ENCODE measurements around the gene CD40.

Gene CD40

DNA sequence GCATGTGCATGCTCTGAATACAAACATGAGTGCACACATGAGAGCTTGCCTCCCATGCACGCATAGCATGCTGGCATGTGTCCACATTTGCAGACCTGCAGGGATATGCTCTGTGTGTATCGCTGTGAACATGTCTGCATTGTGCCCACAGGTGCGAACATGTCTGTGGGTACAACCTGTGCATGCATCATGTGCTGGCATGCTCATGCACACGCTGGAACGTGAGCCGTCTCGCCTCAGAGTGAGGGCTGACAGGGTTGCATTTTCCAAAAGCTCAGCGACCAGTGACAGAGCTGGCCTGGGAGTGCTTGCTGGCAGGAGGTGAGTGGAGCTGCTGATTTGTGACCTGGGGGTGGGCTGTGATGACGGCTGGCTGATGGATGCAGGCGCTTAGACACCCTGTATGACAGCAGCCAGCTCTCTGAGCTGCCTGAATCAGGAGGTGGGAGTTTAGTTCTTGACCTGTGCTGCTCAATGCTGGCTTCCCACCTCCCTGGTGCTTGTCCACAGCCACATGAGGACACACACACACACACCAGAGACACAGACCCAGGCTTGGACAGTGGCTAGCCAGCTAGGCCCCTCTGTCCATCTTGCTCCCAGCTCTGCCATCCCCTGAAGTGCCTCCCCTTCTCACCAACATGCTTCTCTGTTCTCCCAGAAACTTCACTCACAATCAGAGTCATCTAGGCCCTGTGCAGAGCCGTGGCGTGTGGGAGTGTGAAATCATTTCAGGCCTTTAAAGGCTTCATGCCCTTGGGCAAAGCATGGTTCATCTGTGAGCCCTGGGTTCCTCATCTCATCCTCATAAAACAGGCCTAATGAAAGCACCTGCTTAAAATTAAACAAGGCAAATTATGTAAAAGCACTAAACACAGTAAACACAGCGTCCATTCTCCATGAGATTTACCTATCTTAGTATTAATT lies 51.4 kb downstream of the CD40 start:
- TF ChIP-seq POLR2A (IDR thresholded peaks at IDR 0.05; ENCODE audit: low read depth, low read length) (no peak), TAF1 (IDR thresholded peaks at IDR 0.05; ENCODE audit: low read depth, low read length) (no peak), PAX5 (IDR thresholded peaks at IDR 0.05; ENCODE audit: insufficient read depth, low read length, severe bottlenecking) (no peak), POLR2AphosphoS5 (IDR thresholded peaks at IDR 0.05; ENCODE audit: low read depth, low read length) (no peak), SPI1 (IDR thresholded peaks at IDR 0.05; ENCODE audit: low read depth, low read length) (no peak), POU2F2 (IDR thresholded peaks at IDR 0.05; ENCODE audit: low read depth, low read length) (no peak)
- no peak for FAIRE-seq
- no peak for DNase-seq (ENCODE audit: insufficient read length, low spot score)

DNA sequence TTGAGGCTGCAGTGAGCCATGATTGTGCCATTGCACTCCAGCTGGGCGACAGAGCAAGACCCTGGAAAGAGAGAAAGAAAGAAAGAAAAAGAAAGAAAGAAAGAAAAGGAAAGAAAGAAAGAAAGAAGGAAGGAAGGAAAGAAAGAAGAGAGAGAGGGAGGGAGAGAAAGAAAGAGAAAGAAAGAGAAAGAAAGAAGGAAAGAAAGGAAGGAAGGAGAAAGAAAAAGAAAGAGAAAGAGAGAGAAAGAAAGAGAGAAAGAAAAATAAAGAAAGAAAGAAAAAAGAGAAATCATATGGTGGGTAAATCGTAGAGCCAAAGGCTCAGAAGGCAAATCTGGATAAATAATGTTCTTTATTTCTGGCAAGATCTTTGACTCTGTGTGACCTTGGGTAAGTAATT lies 53.4 kb downstream of the CD40 start:
- DNase-seq (ENCODE audit: insufficient read length, low spot score) = no peak
- FAIRE-seq = no peak
- TF ChIP-seq SPI1 (IDR thresholded peaks at IDR 0.05; ENCODE audit: low read depth, low read length) (no peak), POLR2A (IDR thresholded peaks at IDR 0.05; ENCODE audit: low read depth, low read length) (no peak), POU2F2 (IDR thresholded peaks at IDR 0.05; ENCODE audit: low read depth, low read length) (no peak), POLR2AphosphoS5 (IDR thresholded peaks at IDR 0.05; ENCODE audit: low read depth, low read length) (no peak), TAF1 (IDR thresholded peaks at IDR 0.05; ENCODE audit: low read depth, low read length) (no peak), PAX5 (IDR thresholded peaks at IDR 0.05; ENCODE audit: insufficient read depth, low read length, severe bottlenecking) (no peak)

DNA sequence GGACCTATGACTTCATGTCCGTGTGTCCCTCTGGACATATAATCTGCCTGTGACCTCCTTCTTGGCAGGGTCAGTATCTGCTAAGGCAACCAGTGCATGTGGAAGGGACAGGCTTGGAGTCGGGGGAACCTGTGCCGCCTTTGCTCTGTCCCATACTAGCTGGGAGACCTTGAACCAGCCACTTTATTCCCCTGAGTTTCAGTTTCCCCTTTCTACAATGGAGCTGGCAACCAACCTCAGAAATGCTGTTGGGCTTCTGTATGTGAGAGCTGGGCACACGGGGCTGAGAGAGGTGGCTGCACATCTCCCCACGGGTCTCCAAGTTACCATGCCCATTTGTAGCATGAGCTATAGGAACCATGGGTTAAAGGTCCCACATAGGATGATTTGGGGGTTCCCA lies 53.8 kb downstream of the CD40 start:
- FAIRE-seq (no peak), DNase-seq (ENCODE audit: insufficient read length, low spot score) (no peak)
- TF ChIP-seq SPI1 (IDR thresholded peaks at IDR 0.05; ENCODE audit: low read depth, low read length) (no peak), POU2F2 (IDR thresholded peaks at IDR 0.05; ENCODE audit: low read depth, low read length) (no peak), TAF1 (IDR thresholded peaks at IDR 0.05; ENCODE audit: low read depth, low read length) (no peak), PAX5 (IDR thresholded peaks at IDR 0.05; ENCODE audit: insufficient read depth, low read length, severe bottlenecking) (no peak), POLR2A (IDR thresholded peaks at IDR 0.05; ENCODE audit: low read depth, low read length) (no peak), POLR2AphosphoS5 (IDR thresholded peaks at IDR 0.05; ENCODE audit: low read depth, low read length) (no peak)

DNA sequence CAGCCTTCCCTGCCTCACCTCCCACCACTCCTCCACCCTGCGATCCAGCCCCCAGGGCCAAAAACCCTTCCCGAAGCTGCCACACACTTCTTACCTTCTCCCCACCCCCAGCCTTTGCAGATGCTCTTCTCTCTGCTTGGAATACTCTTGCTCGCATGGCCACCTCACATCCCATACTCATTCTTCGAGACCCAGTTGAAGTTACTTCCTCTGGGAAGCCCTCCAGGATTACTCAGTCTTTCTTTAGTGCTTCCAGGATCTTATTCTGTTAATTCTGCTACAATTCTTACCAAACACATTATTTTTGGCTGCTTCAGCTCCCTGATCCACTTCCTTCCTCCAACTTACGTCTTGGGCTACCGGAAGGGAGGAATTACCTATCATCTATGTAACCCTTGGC lies 54.3 kb downstream of the CD40 start:
- DNase-seq (ENCODE audit: insufficient read length, low spot score) (no peak), FAIRE-seq (no peak)
- TF ChIP-seq TAF1 (IDR thresholded peaks at IDR 0.05; ENCODE audit: low read depth, low read length) = no peak
- TF ChIP-seq POLR2AphosphoS5 (IDR thresholded peaks at IDR 0.05; ENCODE audit: low read depth, low read length) = no peak
- TF ChIP-seq POU2F2 (IDR thresholded peaks at IDR 0.05; ENCODE audit: low read depth, low read length) = no peak
- TF ChIP-seq PAX5 (IDR thresholded peaks at IDR 0.05; ENCODE audit: insufficient read depth, low read length, severe bottlenecking) = no peak
- no peak for TF ChIP-seq POLR2A (IDR thresholded peaks at IDR 0.05; ENCODE audit: low read depth, low read length)
- no peak for TF ChIP-seq SPI1 (IDR thresholded peaks at IDR 0.05; ENCODE audit: low read depth, low read length)

DNA sequence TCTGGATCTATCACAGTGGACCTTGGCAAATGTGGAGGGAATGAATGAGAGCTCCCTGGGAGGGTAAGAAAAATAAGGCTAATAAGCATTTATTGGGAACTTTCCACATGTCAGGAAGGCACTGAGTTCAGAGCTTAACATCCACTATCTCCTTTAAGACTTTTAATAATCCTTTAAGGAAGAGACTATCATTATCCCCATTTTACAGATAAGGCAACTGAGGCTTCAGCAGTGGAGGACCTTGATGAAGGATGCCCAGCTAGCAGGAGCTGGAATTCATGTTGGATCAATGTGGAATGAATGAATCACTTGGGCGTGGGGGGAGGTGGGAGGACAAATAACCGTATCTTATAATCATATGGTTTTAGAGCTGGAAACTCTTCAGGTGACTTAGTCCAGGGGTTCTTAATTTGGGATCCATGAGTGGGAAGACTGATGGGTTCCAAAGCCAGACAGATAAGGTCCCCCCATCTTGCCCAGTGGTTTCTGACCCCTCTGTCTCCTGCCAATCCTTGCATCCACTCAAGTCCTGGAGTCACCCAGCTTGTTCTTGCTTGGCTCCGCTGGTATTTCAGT lies 54.9 kb downstream of the CD40 start:
- DNase-seq (ENCODE audit: insufficient read length, low spot score) = no peak
- no peak for TF ChIP-seq TAF1 (IDR thresholded peaks at IDR 0.05; ENCODE audit: low read depth, low read length)
- no peak for TF ChIP-seq POU2F2 (IDR thresholded peaks at IDR 0.05; ENCODE audit: low read depth, low read length)
- TF ChIP-seq PAX5 (IDR thresholded peaks at IDR 0.05; ENCODE audit: insufficient read depth, low read length, severe bottlenecking) = no peak
- no peak for TF ChIP-seq POLR2AphosphoS5 (IDR thresholded peaks at IDR 0.05; ENCODE audit: low read depth, low read length)
- TF ChIP-seq SPI1 (IDR thresholded peaks at IDR 0.05; ENCODE audit: low read depth, low read length) = no peak
- no peak for TF ChIP-seq POLR2A (IDR thresholded peaks at IDR 0.05; ENCODE audit: low read depth, low read length)
- FAIRE-seq = no peak

DNA sequence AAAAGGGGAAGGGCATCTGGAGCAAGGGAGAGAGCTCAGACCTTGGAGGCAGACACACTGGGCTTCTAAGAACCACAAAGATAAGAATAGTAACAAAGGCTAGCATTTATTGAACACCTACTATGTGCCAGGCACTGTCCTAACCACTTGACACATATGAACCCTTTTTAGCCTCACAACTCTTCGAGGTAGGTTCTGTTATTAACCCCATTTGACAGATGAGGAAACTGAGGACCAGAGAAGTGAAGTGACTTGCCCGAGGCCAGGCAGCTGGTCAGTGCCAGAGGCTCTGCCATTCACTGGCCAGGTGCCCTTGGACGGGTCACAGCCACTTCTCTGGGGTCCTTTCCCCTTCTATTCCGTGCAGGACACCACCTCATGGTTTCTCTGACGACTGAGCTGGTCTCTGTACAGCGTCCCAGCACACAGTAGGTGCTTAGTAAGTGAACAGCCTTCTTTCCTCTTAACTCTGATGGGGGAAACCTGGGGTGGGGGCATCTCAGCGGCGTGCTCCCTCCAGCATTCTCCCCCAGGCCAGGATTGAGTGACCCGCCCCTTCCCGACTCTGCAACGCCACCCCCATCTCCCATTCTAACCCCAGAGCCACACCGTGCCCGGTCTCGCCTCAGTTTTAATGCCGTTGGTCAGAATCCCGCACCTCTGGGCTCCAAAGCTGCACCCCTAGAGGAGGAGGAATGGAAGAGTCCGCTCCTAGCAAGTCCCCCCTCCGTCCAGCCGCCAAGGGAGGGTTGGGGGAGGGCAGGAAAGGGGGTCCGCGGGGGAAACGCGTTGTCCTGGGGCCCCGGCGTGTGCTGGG lies 55.7 kb downstream of the CD40 start:
- no peak for TF ChIP-seq PAX5 (IDR thresholded peaks at IDR 0.05; ENCODE audit: insufficient read depth, low read length, severe bottlenecking)
- no peak for TF ChIP-seq TAF1 (IDR thresholded peaks at IDR 0.05; ENCODE audit: low read depth, low read length)
- no peak for TF ChIP-seq POLR2AphosphoS5 (IDR thresholded peaks at IDR 0.05; ENCODE audit: low read depth, low read length)
- TF ChIP-seq SPI1 (IDR thresholded peaks at IDR 0.05; ENCODE audit: low read depth, low read length) = no peak
- no peak for TF ChIP-seq POLR2A (IDR thresholded peaks at IDR 0.05; ENCODE audit: low read depth, low read length)
- no peak for TF ChIP-seq POU2F2 (IDR thresholded peaks at IDR 0.05; ENCODE audit: low read depth, low read length)
- no peak for FAIRE-seq
- DNase-seq (ENCODE audit: insufficient read length, low spot score) = no peak

DNA sequence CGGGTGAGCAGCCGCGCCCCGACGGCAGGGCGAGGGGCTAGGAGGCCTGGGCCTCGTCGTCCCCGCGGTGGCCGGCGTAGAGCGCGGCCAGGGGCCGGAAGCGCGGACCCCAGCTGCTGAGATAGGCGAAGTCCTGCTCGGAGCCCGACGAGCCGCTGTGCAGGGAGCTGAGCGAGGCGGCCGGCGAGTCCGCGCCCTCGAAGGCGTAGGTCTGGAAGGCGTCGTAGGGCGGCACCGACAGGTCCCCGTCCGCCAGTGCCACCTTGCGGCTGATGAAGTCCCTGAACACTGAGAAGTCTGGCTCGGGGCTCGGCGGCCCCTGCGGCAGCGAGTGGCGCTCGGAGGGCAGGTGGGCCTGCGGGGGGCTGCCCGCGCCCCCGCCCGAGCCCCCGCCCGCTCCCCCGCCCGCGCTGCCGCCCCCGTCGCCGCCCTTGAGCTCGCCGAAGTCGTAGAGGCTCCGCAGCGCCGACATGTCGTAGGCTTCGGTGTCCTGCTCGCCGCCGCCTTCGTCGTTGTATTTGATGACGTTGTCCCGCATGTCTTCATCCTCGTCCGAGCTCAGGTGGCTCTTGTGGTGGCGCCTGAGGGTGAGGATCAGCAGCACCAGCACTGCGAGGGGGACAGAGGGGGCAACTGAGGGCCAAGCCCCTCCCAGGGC lies 56.5 kb downstream of the CD40 start:
- DNase-seq (ENCODE audit: insufficient read length, low spot score) = peak; percentile 89
- peak; percentile 75 for FAIRE-seq
- TF ChIP-seq POU2F2 (IDR thresholded peaks at IDR 0.05; ENCODE audit: low read depth, low read length) = no peak
- no peak for TF ChIP-seq POLR2AphosphoS5 (IDR thresholded peaks at IDR 0.05; ENCODE audit: low read depth, low read length)

DNA sequence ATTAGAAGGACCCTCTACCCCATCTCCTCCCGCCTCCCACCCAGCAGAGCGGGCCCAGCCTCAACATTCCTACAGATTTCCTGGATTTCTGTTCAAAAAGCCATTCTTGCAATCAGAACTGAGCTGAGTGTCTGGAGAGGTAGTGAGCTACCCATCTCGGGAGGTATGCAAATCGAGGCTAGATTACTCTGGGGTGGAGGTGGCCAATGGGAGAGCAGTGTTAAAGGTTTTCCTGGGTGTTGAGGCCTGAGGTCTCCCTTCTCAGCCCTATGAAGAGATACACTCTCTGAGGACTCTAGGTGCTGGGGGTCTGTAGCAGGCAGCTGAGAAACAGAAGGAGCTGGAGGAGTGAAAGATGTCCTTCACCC lies 57.0 kb downstream of the CD40 start:
- FAIRE-seq = no peak

More for the DNA sequence above, 57.0 kb downstream of the CD40 start:
- TF ChIP-seq POU2F2 (IDR thresholded peaks at IDR 0.05; ENCODE audit: low read depth, low read length) (no peak), POLR2A (IDR thresholded peaks at IDR 0.05; ENCODE audit: low read depth, low read length) (no peak), PAX5 (IDR thresholded peaks at IDR 0.05; ENCODE audit: insufficient read depth, low read length, severe bottlenecking) (no peak), POLR2AphosphoS5 (IDR thresholded peaks at IDR 0.05; ENCODE audit: low read depth, low read length) (no peak), SPI1 (IDR thresholded peaks at IDR 0.05; ENCODE audit: low read depth, low read length) (no peak), TAF1 (IDR thresholded peaks at IDR 0.05; ENCODE audit: low read depth, low read length) (no peak)
- DNase-seq (ENCODE audit: insufficient read length, low spot score) = no peak

All from GM12891 (cell line).